ENCODE results near the gene FAM117B. TPM values are rescaled to one million over a fixed set of nuclear protein-coding genes. Genes with fewer than 3 reads are reported as not detected.

Gene FAM117B
- 10 to 100 TPM; 11.6 to 14.2 (median 13.1) TPM for total RNA-seq
- 24.2 TPM for total RNA-seq (2013)

GRCh38 chr2:202634556-202635427 is at the start of gene FAM117B:
FAM117B (plus strand) TSS chr2:202634969; CDS start chr2:202635188, 219 bp downstream.
- no peaks in the 10 kb centered on the region for H3K36me3 Mint-ChIP-seq
- H3K9me3 Mint-ChIP-seq, result no peaks in the 10 kb centered on the region
- peak within 1 kb of the TSS; percentile 93 to 98 for H3K27ac Mint-ChIP-seq
- no peaks in the 10 kb centered on the region for H3K36me3 ChIP-seq (ENCODE audit: control insufficient read depth, insufficient read depth, low read length)
- ATAC-seq (peak; percentile 90 to 96 (median 92)), DNase-seq (peak; percentile 94 to 98)
- intact Hi-C loops (cut with micrococcal nuclease), result loop anchor here (2.0 to 10.0 kb wide), 2 partner anchors 276 to 370 kb away; partner anchors contain the start of genes NOP58 and WDR12
- peak within 1 kb of the TSS; percentile 95 for H3K4me3 Mint-ChIP-seq
- H3K4me1 ChIP-seq (ENCODE audit: control insufficient read depth, insufficient read depth, low read length), result peaks cover 13% of the 10 kb centered on the region
- H3K4me3 ChIP-seq (ENCODE audit: low read length), result peak within 1 kb of the TSS; percentile 79
- peak within 1 kb of the TSS; percentile 79 for H3K27ac ChIP-seq (ENCODE audit: low read length)
- peaks cover 18 to 25% of the 10 kb centered on the region in 2 donors for H3K4me1 Mint-ChIP-seq
- H3K9me3 ChIP-seq (ENCODE audit: control insufficient read depth, insufficient read depth, low read length), result no peaks in the 10 kb centered on the region
- under 1% methylated on average over 80 of the region's 80 CpGs for WGBS (ENCODE audit: insufficient coverage)
- H3K27me3 Mint-ChIP-seq (ENCODE audit: low read depth in 2 of 2), result no peaks in the 10 kb centered on the region
- no peaks in the 10 kb centered on the region for H3K27me3 ChIP-seq (ENCODE audit: control insufficient read depth, insufficient read depth, low read length)
- no peak for TF ChIP-seq CTCF (IDR thresholded peaks at IDR 0.05)

- intact Hi-C loops (cut with micrococcal nuclease), result loop anchor here (1.0 kb wide), 2 partner anchors 281 to 1226 kb away; no protein-coding TSS in a partner anchor
- WGBS (ENCODE audit: insufficient coverage), result 44% methylated on average over 16 of the region's 17 CpGs
- peaks cover 6 to 8% of the 10 kb centered on the region in 2 donors for H3K27me3 Mint-ChIP-seq (ENCODE audit: low read depth in 2 of 2)
- no peak overlapping the region for H3K4me3 ChIP-seq (ENCODE audit: low read length)
- no peaks in the 10 kb centered on the region for H3K9me3 Mint-ChIP-seq
- H3K27ac ChIP-seq (ENCODE audit: low read length), result no peak overlapping the region
- ATAC-seq (peak; percentile 88 to 100 (median 99)), DNase-seq (peak; percentile 52 to 88)
- peak; percentile 78 for TF ChIP-seq CTCF (IDR thresholded peaks at IDR 0.05)
- H3K9me3 ChIP-seq (ENCODE audit: control insufficient read depth, insufficient read depth, low read length), result no peaks in the 10 kb centered on the region
- no peaks in the 10 kb centered on the region for H3K27me3 ChIP-seq (ENCODE audit: control insufficient read depth, insufficient read depth, low read length)
- H3K36me3 ChIP-seq (ENCODE audit: control insufficient read depth, insufficient read depth, low read length), result no peaks in the 10 kb centered on the region
- peaks cover 6% of the 10 kb centered on the region for H3K4me1 ChIP-seq (ENCODE audit: control insufficient read depth, insufficient read depth, low read length)
- peaks cover 7% of the 10 kb centered on the region in 2 donors for H3K4me1 Mint-ChIP-seq
- no peak overlapping the region for H3K27ac Mint-ChIP-seq
- H3K36me3 Mint-ChIP-seq, result no peaks in the 10 kb centered on the region
- H3K4me3 Mint-ChIP-seq, result no peak overlapping the region
Measured at GRCh38 chr2:202588647-202589581, 45.9 kb upstream of the FAM117B start.

DNA sequence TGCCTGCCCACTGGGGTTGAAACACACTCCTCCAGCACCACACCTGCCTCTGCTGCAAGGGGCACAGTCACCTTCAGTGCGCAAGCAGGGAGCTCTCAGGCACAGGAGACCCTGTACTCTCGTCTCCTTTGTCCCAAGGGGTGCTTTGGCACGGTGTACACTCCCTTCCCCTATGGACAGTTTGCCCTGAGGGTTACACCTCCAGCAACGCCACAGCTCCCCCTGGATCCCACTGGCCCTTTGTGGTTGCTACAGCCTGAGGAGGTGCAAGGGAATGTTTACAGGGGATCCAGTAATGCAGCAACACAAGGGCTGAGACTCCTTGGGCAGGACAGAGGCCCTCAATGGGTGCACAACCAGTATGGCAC is 45.2 kb upstream of the FAM117B start:
- no peaks in the 10 kb centered on the region for H3K36me3 ChIP-seq (ENCODE audit: control insufficient read depth, insufficient read depth, low read length)
- ATAC-seq (no peak), DNase-seq (no peak)
- H3K27me3 ChIP-seq (ENCODE audit: control insufficient read depth, insufficient read depth, low read length), result no peaks in the 10 kb centered on the region
- Mint-ChIP-seq H3K4me1 (peaks cover 7% of the 10 kb centered on the region in 2 donors), H3K27me3 (ENCODE audit: low read depth in 2 of 2) (peaks cover 6 to 8% of the 10 kb centered on the region in 2 donors), H3K27ac (no peak overlapping the region), H3K36me3 (no peaks in the 10 kb centered on the region), H3K4me3 (no peak overlapping the region), H3K9me3 (no peaks in the 10 kb centered on the region)
- H3K9me3 ChIP-seq (ENCODE audit: control insufficient read depth, insufficient read depth, low read length), result no peaks in the 10 kb centered on the region
- TF ChIP-seq CTCF (IDR thresholded peaks at IDR 0.05), result no peak
- intact Hi-C loops (cut with micrococcal nuclease), result no loop called here
- WGBS (ENCODE audit: insufficient coverage), result 95% methylated on average over 4 of the region's 4 CpGs
- H3K4me1 ChIP-seq (ENCODE audit: control insufficient read depth, insufficient read depth, low read length), result peaks cover 6% of the 10 kb centered on the region
- H3K27ac ChIP-seq (ENCODE audit: low read length), result no peak overlapping the region
- no peak overlapping the region for H3K4me3 ChIP-seq (ENCODE audit: low read length)

Measured in natural killer cell (primary cell).